GM19324 (cell line): ENCODE data around the gene ATP11A.
A peak's percentile ranks its signal among the peaks of the same experiment; 100 is the strongest.

Experiments used
- ATAC-seq: cut with Tn5 transposase; IDR thresholded peaks from one replicate; pipeline ENCODE4 v1.9.1; 2021; ENCODE audit warnings: mild to moderate bottlenecking, moderate library complexity; ENCODE audit not compliant: unreplicated experiment, low FRiP score

The ATP11A gene

DNA sequence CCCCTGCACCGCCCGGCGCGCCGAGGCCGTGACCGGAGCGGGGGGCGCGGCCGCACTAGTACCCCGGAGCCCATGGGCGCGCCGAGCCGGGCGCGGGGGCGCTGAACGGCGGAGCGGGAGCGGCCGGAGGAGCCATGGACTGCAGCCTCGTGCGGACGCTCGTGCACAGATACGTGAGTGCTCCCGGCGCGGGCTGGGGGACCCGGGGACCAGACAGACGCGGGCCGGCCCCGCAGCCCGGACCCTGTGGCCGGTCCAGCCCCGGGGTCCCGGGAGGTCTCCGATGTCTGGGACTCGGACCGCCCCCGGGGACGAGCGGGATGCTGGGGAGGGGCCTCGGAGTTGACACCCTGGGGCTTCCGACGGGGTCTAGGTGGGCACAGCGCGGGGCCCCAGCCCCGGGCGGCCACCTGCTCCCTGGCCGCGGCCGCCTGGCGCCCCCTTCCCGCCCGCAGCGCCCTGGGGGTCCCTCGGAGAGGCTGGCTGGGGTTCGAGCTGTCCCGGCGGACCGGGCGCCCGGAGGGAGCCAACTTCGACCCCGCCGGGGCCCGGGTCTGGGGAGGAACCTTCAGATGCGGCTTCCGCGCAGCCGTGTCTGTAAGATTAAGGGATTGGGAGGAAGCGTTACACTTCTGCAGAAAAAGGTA lies 568 bp downstream of the ATP11A start:
- ATAC-seq = peak; percentile 11

DNA sequence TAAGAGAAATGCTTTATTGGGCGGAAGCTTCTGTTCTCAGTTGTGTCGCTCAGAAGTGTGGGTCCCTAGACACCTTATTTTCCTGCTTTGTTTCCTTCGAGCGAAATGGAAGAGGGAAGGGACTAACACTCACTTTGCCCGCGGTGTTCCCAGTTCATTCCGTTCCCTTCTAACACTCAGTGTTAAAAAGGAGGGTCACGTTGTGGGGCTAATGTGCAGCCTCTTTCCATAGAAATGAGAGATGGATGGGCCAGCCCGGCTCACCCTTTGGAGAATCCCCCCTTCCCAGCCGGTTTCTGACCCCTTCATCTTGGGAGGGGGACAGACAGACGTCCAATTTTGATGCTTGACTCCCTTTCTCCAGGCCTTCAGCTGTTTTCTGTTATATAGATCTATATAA lies 2.3 kb downstream of the ATP11A start:
- ATAC-seq = no peak

DNA sequence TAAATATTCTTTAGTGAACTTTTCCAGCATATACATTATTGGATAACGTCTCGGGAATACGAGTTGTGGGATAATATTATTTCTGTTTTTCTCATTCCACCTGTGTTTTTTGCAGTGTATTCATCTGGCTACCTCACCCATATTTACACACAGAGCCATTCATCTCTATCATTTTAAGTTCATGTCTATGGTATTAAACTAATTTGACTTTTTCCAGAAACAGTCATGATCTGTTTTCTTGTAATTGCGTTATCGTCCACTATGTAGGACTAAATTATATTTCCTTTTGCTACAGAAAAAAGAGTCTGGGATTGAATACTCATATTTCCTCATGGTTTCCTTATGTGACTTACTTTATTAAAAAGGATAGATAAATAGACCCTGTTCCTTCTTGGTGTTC lies 2.7 kb downstream of the ATP11A start:
- no peak for ATAC-seq

DNA sequence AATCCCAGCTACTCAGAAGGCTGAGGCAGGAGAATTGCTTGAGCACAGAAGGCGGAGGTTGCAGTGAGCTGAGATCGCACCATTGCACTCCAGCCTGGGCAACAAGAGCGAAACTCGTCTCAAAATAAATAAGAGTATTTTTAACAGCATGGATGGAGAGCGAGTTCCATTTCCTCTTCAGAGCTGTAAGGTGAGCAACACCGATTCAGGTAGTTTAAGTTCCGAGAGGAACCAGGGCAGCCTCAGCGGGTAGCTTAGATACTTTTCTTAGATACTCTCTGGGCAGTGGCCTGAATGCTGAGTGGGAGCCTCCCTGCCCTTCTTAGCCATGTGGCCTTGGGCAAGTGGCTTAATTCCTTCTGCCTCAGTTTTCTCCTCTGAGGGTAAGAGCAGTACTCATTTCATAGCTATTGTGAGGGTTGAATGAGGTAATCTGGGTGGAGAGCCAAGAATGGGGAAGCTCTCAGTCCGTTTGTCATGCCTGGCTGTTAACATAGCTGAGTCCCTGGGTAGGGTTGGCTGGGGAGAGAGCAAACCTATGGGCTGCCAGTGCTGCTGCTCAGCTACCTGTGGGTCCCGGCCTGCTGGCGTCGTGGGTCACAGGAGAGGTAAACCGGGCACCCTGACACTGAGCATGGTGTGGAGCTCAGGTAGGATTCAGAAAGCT lies 4.1 kb downstream of the ATP11A start:
- no peak for ATAC-seq

DNA sequence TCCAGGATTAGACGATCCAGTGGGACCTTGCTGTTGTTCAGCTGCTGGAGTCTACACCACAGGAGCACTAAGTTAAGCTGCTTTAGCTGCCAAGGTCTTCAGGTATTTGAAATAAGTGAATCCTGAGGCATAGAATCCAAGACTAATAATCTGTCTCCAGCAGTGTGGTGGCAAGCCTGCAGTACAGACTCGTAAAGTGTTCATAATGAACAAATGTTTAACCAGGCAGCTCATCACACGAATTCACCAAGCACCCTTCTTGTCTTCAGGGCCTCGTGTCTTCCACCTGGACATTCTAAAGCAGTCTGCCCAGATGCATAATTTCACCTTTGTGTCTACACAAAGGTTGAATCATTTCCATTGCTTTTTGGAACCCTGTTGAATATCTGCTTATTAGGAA lies 5.3 kb downstream of the ATP11A start:
- no peak for ATAC-seq

DNA sequence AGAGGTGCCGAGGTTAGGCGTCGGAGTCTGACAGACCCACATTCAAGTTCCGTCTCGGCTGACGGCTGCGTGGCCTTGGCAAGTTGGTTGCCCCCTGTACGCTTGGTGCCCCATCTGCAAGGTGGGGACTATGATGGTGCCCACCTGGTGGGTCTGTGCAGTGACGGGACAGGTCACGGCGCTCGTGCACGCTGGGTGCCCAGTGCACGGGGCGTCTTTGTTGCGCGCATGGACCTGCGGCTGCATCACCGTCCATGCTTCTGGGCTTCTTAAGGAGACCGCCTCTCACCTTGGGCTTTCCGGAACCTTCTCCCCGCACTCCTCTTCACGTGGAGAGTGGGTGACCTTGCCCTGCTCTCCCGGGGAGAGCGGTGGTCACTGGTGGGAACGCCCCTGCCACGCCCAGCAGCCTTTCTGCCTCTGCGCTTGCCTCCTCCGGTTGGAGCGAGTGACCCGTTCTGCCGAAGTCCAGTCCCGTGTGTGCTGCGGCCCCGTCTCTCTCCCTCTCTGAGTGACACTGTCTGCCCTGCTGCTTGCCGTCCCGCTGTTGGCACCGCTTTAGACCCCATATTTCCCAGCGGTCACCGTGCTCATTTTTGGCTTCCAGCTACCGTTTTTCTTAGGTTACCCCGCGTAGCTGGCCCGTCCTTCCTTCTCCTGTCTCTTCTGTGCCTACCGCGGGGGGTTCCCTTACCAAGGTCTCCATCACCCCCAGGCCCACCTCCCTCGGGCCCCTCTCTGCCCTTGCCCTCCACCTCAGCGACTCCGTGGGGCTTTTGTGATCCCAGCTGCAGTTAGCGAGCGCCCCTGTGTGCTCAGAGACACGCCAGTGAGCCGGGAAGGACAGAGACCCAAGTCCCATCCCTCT lies 6.4 kb downstream of the ATP11A start:
- ATAC-seq = no peak

DNA sequence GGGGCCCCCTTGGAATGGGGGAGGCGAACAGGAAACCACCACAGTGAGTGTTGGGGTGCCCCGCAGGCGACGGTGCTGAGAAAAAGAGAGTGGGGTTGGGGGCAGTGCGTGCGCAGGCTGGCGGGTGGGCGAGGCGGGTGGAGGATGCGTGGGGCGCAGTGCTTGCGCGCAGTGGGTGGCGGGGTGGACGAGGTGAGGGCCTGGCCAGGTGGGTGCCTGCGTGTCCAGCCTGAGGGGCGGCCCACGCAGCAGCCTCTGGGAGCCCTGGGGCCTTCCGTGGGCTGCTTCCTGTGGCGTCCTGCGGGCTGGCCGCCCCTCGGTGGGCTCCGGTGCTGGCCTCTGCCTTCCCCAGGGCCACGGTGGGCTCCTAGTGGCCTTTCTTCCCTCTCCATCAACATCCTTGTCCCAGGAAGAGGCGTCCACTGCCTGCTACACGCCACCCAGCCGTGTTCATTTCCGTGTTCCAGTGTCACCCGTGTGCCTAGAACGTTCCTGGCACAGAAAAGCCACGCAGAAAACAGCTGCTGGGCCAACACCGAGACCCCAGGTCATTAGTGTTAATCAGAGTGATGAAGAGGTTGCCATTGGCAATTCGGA lies 7.1 kb downstream of the ATP11A start:
- no peak for ATAC-seq

DNA sequence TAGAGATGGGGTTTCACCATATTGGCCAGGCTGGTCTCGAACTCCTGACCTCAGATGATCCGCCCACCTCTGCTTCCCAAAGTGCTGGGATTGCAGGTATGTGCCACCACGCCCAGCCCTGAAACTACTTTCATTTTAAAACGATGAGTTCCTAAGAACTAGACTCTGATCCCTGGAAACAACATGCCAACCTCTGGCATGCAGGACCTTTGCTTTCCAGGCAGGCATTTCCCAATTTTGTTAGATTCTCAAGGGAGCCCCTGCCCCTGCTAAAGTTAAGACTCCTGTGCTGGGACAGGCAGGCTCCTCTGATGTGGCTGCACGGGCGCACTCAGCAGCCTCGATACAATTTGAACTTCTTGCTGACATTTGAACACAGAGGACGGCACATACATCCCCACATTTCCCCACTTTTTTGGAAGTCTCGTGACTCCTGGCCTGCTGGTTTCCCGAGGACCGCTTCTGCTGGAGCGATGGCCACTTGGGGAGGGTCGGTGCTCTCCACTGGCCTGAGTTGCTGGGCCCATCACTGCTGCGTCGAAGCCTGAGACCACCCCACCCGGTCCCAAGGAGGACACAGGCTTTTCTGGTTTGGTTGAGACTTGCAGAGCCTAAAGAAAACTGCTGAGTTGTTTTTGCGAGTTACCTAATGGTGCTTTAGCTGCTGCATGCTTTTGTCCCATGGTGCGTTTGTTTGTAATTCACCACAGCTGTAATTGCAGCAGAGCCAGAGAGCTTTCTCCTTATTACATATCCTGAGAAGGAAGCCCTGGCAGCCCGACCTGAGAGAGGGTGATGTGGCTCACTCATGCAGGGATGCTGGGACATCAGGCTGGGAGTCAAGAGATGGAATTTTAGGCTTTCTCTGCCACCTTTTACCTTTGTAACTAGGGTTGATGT lies 8.2 kb downstream of the ATP11A start:
- no peak for ATAC-seq

DNA sequence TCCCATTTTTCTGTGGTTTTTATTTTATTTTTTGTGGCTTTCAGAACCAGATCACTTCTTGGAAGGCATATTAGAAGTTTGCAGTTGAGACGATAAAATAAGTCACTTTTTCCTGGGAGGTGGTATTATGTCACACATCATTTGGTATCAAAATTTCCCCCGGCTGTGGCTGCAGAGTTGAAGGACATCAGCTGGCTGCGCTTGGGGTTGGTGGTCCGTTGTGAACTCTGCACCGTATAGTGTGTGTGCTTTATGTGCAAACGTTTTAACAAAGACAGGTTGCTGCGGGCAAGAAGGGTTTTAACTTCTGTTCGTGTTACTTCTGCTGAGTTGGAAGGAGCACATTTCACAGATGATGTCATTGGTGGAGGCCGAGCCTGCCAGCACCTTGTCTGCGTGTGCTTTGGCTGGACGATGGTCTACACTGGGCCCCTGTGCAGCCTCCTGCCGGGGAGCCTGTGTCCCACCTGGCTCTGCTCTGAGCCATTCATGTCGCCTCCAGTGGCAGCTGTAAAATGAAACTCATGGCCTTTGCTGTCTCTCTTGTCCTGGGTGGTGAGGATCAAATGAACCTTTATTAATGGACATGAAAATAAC lies 9.6 kb downstream of the ATP11A start:
- ATAC-seq = no peak

DNA sequence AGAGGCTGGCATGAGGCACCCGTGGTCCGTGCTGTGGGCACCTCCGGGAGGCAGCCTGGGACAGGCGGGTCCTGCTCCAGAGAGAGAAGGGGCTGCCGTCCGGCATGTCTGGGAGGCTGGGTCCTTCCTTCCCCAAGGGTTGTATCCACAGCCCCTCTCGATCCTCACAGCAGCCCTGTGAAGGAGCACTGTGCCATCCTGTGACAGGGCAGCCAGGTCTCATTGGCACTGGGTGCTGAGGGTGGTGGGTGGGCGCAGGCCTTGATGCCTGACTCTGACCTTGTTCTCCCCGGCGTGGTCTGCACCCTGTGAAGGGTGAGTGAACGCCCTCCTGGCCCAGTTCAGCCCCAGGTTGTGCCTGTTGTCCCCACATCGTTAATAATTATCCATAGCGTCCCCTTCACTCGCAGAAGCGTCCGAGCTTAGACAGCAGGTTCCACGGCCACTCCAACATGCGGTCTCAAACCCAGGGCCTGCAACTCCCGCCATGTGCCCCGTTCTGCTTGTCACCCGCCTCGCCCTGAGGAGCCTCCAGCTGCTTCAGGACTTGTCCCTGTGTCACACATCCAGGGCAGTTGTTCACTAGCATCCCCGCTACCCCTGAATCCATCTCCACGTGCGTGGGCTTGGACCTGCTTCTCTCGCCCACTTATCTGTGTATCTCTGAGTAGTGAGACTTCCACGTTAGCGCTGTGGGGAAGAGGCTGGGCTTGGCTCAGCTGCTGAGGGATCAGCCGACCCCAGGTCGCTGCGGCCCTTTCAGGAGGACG lies 10.6 kb downstream of the ATP11A start:
- no peak for ATAC-seq

DNA sequence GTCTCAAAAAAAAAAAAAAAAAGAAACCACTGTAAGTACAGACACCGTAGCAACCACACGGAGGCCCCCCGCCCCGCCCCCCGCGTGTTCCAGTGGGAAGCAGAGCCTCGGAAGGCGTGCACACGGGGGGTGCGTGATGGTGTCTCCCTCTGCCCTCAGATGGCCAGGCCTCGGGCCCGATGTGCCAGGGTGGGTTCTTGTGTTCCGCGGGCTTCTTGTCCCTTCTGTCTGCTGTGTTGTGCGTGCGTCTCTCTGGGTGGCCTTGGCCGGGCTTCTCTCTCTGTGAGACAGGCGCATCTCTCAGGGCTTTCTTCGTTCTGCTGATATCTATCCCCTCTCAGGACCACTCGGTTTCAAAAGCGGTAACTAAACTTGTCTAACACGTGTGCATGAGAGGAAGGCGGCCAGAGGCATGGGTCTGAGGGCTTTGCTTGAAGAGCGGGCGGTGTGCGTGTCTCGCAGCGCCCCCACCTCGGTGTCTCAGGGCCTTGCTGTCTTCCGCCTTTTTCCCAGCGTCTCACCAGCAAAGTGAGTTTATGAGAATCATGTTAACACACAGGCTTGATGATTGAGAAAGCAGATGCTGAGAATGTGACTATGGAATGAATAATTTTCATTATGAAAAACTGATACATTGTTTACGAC lies 12.6 kb downstream of the ATP11A start:
- ATAC-seq = no peak

DNA sequence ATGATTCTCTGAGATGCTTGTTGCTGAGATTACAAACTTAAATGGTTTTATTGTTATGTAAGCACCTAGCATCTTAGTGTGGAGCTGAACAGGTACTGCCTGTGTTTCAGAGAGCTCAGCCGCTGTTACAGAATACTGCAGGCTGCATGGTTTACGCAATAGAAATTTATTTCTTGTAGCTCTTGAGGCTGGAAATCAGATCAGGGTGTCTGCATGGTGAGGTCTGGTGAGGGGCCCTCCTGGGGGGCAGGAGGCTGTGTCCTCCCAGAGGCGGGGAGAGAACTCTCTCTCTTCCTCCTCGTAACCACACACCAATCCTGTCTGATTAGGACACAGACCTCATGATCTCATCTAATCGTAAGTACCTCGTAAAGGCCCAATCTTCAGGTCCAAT lies 13.1 kb downstream of the ATP11A start:
- ATAC-seq = no peak

DNA sequence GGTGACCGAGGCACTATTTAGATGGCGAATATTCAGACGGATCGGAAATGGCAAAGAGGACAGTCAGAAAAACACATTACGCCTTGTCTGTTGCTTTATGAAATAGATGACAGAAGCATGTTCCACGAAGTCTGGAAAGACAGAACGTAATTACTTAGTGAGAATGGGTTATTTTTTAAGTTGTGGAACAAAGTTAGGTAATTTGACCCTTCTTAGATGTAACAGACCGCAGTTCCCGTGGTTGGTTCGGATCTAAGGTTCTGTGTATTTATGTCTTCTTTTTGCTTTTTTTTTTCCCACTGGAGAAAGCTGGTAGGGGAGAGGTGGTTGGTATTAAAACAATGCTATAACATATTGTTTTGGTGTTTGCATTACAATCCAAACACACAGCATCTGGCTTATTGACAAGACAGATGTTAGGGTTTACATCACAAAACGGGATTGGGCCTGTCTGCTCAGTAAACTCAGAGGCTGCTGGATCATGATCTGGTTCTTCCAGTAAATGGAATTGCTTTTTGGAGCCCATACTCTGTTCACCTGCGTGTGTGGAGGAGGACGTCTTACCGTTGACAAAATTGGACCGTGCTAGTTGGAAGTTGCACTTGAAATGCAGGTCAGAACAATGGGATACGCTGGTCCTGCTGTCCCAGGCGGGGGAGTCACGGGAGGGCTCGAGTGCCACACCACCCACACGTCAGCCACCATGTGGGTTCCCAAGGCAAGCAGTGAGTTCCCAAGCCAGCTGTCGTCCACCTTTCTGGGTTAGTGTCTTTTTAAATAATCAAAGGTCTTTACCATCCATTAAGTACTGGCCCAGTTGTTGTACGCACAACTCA lies 13.8 kb downstream of the ATP11A start:
- no peak for ATAC-seq

DNA sequence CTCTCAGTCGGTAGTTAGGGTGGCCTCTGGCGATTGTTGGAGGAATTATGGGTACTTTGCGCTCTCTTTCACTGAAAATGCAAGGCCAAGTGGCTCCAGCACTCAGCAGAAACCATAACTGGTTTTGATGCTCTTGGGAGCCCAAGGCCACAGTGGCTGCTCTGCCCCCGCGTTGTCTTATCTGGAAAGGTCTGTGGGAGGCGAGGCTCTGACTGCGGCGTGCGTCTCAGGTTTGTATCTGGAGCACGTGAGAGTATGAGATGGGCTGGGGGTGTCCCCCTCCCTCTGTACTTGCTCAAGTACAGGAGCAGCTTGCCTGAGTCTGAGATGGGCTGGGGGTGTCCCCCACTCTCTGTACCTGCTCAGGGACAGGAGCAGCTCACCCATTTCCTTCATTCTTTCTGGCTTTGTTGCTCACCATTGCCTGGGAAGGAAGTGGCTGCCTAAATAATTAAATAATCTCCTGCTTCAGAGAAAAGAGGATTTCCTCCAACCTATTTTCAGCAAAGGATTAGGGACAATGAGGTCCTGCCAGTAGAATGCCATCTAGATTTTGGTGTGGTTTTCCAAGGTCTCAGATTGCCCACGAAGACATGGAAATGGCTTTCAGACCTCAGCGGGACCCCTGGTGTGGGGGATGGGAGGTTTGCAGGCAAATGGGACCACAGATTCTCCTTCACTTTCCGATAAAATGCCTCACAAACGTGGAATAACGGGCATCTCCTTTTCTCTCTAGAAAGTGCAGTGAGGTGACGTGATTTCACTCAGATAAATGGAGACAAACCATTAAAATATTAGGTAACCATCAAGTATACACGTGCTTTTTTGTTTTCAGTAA lies 14.7 kb downstream of the ATP11A start:
- no peak for ATAC-seq

DNA sequence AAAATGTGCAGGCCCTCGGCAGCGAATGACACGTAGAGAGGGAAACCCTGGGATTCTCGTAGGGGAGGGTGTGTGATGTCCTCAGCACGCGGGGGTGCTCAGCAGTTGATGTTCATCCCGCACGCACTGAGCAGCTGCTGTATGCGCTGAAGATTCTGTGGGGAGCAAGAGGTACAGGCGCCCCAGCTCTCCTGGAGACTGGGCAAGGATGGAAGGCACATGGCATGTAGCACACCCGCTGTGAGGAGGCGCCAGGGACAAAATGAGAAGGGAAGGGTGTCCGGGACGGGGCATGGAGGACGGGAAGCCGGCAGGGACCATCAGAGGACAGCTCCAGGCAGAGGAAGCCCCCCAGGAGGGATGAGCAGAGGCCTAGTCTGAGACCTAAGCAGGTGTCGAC lies 15.4 kb downstream of the ATP11A start:
- no peak for ATAC-seq

DNA sequence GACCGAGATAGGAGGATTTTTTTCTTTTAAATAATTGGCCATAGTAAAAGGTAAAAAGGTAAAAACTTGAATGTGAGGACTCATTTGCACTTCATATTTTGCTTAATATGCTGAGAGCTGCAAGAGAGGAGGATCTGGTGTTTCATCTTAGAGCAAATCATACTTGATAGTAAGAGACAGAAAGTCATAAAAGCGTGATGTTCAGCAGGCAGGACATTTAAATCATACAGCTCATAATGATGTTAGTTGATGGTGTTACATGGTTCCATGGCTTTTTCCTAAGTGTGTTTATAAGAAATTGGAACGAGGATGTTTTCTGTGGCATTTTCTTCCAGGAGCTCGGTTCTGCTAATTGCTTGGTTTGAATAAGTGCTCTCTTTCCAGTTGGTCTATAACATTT lies 16.3 kb downstream of the ATP11A start:
- ATAC-seq = no peak
